GM08714 (cell line): ENCODE measurements around the gene ZNF813.

Experiments used
- H3K4me3 ChIP-seq: fragments of 200-500 bp; sonication (Bioruptor generic); 2 replicates; pipeline ENCODE4 v1.5.1; 2014; ENCODE audit warnings: mild to moderate bottlenecking, low read length, inconsistent platforms
- ZNF274 ChIP-seq: IDR thresholded peaks from 2 replicates; pipeline ENCODE4 v1.6.1; 2012; ENCODE audit warnings: mild to moderate bottlenecking, low read depth, low read length

The ZNF813 gene

GRCh38 chr19:53525922-53526321 lies 58.4 kb downstream of the ZNF813 start:
- no peak overlapping the region for H3K4me3 ChIP-seq
- no peak for TF ChIP-seq ZNF274

GRCh38 chr19:53530622-53531021 lies 63.1 kb downstream of the ZNF813 start:
- no peak overlapping the region for H3K4me3 ChIP-seq
- TF ChIP-seq ZNF274: no peak

GRCh38 chr19:53531457-53531856 lies 63.9 kb downstream of the ZNF813 start:
- TF ChIP-seq ZNF274: no peak
- H3K4me3 ChIP-seq: no peak overlapping the region

GRCh38 chr19:53532362-53532761 lies 64.8 kb downstream of the ZNF813 start:
- TF ChIP-seq ZNF274: no peak
- no peak overlapping the region for H3K4me3 ChIP-seq

GRCh38 chr19:53536225-53536548 lies 68.7 kb downstream of the ZNF813 start:
- no peak overlapping the region for H3K4me3 ChIP-seq
- no peak for TF ChIP-seq ZNF274

- H3K4me3 ChIP-seq: peak overlapping the region; percentile 78; the same call in 1 of the 2 replicates
- TF ChIP-seq ZNF274: no peak
These were observed 69.6 kb downstream of the ZNF813 start for GRCh38 chr19:53537121-53537520.

GRCh38 chr19:53537521-53538377 lies 70.2 kb downstream of the ZNF813 start, which contains the start of gene ZNF331:
TSS of gene ZNF331 (plus strand) at chr19:53538145. CDS start at chr19:53569377, 31,232 bp downstream.
- no peak for TF ChIP-seq ZNF274
- H3K4me3 ChIP-seq: peak within 1 kb of the TSS; percentile 78

- TF ChIP-seq ZNF274: no peak
- peak overlapping the region; percentile 78 for H3K4me3 ChIP-seq
These were observed 71.0 kb downstream of the ZNF813 start for GRCh38 chr19:53538378-53539109.

- no peak for TF ChIP-seq ZNF274
- no peak overlapping the region for H3K4me3 ChIP-seq
These were observed 72.6 kb downstream of the ZNF813 start for GRCh38 chr19:53540091-53540490.

GRCh38 chr19:53541971-53542370 lies 74.4 kb downstream of the ZNF813 start:
- no peak for TF ChIP-seq ZNF274
- no peak overlapping the region for H3K4me3 ChIP-seq

GRCh38 chr19:53545271-53546065 lies 77.9 kb downstream of the ZNF813 start:
- no peak overlapping the region for H3K4me3 ChIP-seq

More at GRCh38 chr19:53545271-53546065, 77.9 kb downstream of the ZNF813 start:
- TF ChIP-seq ZNF274: no peak
